Stomach (tissue), 9 donors: Measurements from ENCODE around the gene C4orf54. TPM values are rescaled to one million over a fixed set of nuclear protein-coding genes. Genes with fewer than 3 reads are reported as not detected.

ENCODE experiments used
- DNase-seq, 2 donors: peaks; one replicate each; pipeline versions ENCODE4 v3.0.0 to v3.0.0-alpha.2; 2013 to 2019
- H3K27ac ChIP-seq, 5 donors: fragments of 200-600 bp in 4 of 5; sonication (generic) in 4 of 5; one replicate each; pipeline ENCODE4 v1.5.1; 2013 to 2019; ENCODE audit warnings: mild to moderate bottlenecking in 1 of 5, moderate library complexity in 1 of 5
- H3K27me3 ChIP-seq, 3 donors: fragments of 200-600 bp; sonication (generic); one replicate each; pipeline ENCODE4 v1.5.1; 2017 to 2019; ENCODE audit warnings: mixed run types in 1 of 3
- H3K36me3 ChIP-seq, 4 donors: fragments of 200-600 bp; sonication (generic); 1 replicate in 3 of 4; 2 replicates in 1 of 4; pipeline ENCODE4 v1.5.1; 2016 to 2019
- H3K4me1 ChIP-seq, 4 donors: fragments of 200-600 bp; sonication (generic); one replicate each; pipeline ENCODE4 v1.5.1; 2016 to 2019
- H3K4me3 ChIP-seq, 4 donors: fragments of 200-600 bp; sonication (generic) in 3 of 4; one replicate each; pipeline ENCODE4 v1.5.1; 2016 to 2019; ENCODE audit warnings: mild to moderate bottlenecking in 1 of 4
- H3K9me3 ChIP-seq, 4 donors: fragments of 200-600 bp; sonication (generic); one replicate each; pipeline ENCODE4 v1.5.1; 2016 to 2019
- EP300 ChIP-seq: sonication (generic); formaldehyde crosslinking; IDR thresholded peaks from one replicate; pipeline ENCODE4 v1.6.1; 2017; ENCODE audit warnings: antibody characterized with exemption
- POLR2A ChIP-seq, 4 donors: fragments of 450-650 bp; IDR thresholded peaks; one replicate each; pipeline ENCODE4 v1.6.1; 2016; ENCODE audit warnings: antibody characterized with exemption in 4 of 4, control low read depth in 2 of 4, mild to moderate bottlenecking in 1 of 4, moderate library complexity in 1 of 4
- POLR2AphosphoS5 ChIP-seq, 3 donors: sonication (generic); formaldehyde crosslinking; IDR thresholded peaks; one replicate each; pipeline ENCODE4 v1.6.1; 2016; ENCODE audit warnings: antibody characterized with exemption in 3 of 3
- whole genome bisulfite sequencing, 5 donors: extraction: QIAGEN DNeasy Blood & Tissue Kit in 3 of 5; methylation state at CpG; one replicate each; pipeline versions ENCODE4 v1.1.5 to v1.1.7; 2013 to 2018; 5-methylcytosine and 5-hydroxymethylcytosine counted together
- intact Hi-C: fragments of 100-400 bp; cut with DNase I; formaldehyde crosslinking; loops from one replicate; pipeline ENCODE4 v1.15.1; 2023; ENCODE audit warnings: low total_unique reads
- polyA plus RNA-seq, 3 donors: library from polyadenylated mRNA; stranded (reverse); fragments of 200-250 nt; gene quantifications; one replicate each; pipeline ENCODE4 v1.2.3, GENCODE V29; 2013
- total RNA-seq, 5 donors: library from RNA; depleted of rRNA; stranded (reverse); fragments of >200 nt; gene quantifications; one replicate each; pipeline versions ENCODE4 v1.1.0 to v1.2.3, GENCODE V29; 2014 to 2016
- TF ChIP-seq, protein P1 (sequence below), 7 experiments: fragments of 450-650 bp in 4 of 7; fragments of 200-600 bp in 3 of 7; sonication (generic) in 3 of 7; IDR thresholded peaks; one replicate each; pipeline ENCODE4 v1.5.1; 2016 to 2019; ENCODE audit warnings: antibody characterized with exemption in 7 of 7, control low read depth in 2 of 7, mild to moderate bottlenecking in 1 of 7
- donor health status: healthy with polysubstance abuse.
- donor health status: Bipolar disorder and iron deficiency.
- donor health status: healthy.

The C4orf54 gene
- total and polyA plus RNA-seq, 8 donors = under 0.01 to 0.15 TPM; not detected in 6

DNA sequence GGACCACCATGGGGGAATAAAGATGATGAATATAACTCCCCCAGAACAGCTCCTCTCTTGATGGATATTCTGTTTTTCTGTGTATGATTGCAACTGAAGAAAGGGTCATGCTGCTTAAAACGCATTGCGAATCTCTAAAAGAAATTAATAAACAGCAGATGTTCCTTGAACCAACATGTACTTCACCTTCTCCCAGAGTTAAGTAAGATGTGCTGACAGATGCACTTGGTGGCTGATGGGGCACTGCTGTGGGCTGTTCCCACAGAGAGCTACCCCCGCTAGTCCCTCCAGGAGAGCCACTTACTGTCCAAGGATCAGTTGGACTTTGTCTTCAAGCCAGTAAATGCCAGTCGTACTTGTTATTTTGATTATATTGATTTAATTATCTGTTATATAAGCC, 26.3 kb upstream of the C4orf54 start:
- DNase-seq = no peak
- Histone ChIP-seq H3K4me3 (no peak overlapping the region), H3K27ac (no peak overlapping the region), H3K36me3 (no peaks in the 10 kb centered on the region), H3K9me3 (no peaks in the 10 kb centered on the region), H3K4me1 (no peaks in the 10 kb centered on the region), H3K27me3 (no peaks in the 10 kb centered on the region)
- intact Hi-C loops = no loop called here
- TF ChIP-seq, protein P1, sequence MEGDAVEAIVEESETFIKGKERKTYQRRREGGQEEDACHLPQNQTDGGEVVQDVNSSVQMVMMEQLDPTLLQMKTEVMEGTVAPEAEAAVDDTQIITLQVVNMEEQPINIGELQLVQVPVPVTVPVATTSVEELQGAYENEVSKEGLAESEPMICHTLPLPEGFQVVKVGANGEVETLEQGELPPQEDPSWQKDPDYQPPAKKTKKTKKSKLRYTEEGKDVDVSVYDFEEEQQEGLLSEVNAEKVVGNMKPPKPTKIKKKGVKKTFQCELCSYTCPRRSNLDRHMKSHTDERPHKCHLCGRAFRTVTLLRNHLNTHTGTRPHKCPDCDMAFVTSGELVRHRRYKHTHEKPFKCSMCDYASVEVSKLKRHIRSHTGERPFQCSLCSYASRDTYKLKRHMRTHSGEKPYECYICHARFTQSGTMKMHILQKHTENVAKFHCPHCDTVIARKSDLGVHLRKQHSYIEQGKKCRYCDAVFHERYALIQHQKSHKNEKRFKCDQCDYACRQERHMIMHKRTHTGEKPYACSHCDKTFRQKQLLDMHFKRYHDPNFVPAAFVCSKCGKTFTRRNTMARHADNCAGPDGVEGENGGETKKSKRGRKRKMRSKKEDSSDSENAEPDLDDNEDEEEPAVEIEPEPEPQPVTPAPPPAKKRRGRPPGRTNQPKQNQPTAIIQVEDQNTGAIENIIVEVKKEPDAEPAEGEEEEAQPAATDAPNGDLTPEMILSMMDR (IDR thresholded peaks at IDR 0.05) = no peak
- TF ChIP-seq POLR2A (IDR thresholded peaks at IDR 0.05) (no peak), EP300 (no peak), POLR2AphosphoS5 (IDR thresholded peaks at IDR 0.05) (no peak)
- WGBS, 5 donors = 67 to 90% (median 86%) methylated on average over 4 of the region's 4 CpGs

DNA sequence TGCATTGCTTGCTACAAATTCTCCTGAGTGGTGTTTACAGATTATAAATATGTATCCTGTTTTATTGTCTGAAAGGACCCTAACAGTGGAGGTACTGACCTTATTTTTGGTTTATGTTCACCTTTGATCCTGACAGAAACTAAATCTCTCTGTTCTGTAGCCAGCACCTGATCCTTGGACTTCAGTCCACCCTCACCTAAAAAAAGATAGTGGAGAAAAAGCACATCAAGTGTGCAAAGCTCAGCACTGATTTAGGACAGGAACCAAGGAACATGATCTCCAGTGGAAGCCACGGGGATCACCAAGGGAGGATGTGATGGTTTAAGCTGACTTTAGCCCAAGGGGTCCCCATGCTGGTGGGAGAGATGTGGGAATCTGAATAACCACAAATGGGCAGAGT, 22.3 kb upstream of the C4orf54 start:
- H3K4me1 ChIP-seq = no peaks in the 10 kb centered on the region
- H3K36me3 ChIP-seq = no peaks in the 10 kb centered on the region
- no peak overlapping the region for H3K27ac ChIP-seq
- TF ChIP-seq POLR2A (IDR thresholded peaks at IDR 0.05) (no peak), POLR2AphosphoS5 (IDR thresholded peaks at IDR 0.05) (no peak), EP300 (no peak)
- TF ChIP-seq, protein P1 (IDR thresholded peaks at IDR 0.05) = no peak
- no peaks in the 10 kb centered on the region for H3K27me3 ChIP-seq
- no peak for DNase-seq
- no peaks in the 10 kb centered on the region for H3K9me3 ChIP-seq
- WGBS, 5 donors = 67 to 84% (median 82%) methylated on average over 1 of the region's 1 CpG
- no peak overlapping the region for H3K4me3 ChIP-seq
- intact Hi-C loops = no loop called here

DNA sequence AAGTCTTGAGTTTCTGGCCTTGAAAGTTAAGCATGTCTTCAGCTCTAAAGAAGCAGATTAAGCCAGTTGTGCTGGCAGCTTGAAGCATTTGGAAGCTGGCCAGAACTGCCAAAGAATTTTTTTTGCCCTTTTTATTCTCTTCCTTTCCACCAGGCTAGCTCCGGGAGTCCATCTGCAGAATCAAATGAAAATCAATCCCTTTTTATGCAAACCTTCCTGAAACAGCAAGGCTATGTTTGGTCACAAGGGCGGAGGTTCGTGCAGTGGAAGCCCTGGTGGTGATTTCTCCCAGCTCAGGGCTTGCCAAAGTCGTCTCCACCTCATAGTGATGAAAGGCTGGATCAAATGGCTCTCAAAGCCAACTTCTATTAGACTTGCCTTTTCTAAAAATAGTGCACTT, 21.6 kb upstream of the C4orf54 start:
- Histone ChIP-seq H3K4me3 (no peak overlapping the region), H3K36me3 (no peaks in the 10 kb centered on the region), H3K4me1 (no peaks in the 10 kb centered on the region), H3K27me3 (no peaks in the 10 kb centered on the region), H3K27ac (no peak overlapping the region), H3K9me3 (no peaks in the 10 kb centered on the region)
- WGBS, 5 donors = 8 to 20% (median 14%) methylated on average over 4 of the region's 4 CpGs
- intact Hi-C loops = no loop called here
- TF ChIP-seq, protein P1 (IDR thresholded peaks at IDR 0.05) = no peak
- TF ChIP-seq POLR2AphosphoS5 (IDR thresholded peaks at IDR 0.05) (no peak), EP300 (no peak), POLR2A (IDR thresholded peaks at IDR 0.05) (no peak)
- DNase-seq = peak in 1 of 2 donors; percentile 34

DNA sequence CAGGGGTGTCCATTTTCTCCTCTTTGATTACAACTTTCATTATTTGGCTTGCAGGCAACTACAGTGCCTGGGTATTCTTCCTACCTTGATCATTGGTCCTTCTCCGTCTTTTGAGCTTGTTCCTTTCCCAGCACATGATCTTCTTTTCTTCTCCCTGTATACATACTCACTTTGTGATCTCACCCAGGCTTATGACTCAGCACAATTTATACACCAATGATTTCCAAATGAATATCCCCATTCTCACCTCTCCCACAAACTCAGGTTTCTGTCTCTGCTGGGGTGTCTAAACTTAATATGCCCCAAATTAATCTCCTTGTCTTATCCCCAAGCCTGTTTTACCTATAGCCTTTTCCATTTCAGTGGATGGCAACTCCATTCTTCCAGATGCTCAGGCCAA, 19.5 kb upstream of the C4orf54 start:
- Histone ChIP-seq H3K27ac (no peak overlapping the region), H3K36me3 (no peaks in the 10 kb centered on the region), H3K4me3 (no peak overlapping the region), H3K9me3 (peaks cover 0 to 19% (median 11%) of the 10 kb centered on the region in 4 donors), H3K27me3 (no peaks in the 10 kb centered on the region), H3K4me1 (no peaks in the 10 kb centered on the region)
- 74 to 88% (median 82%) methylated on average over 1 of the region's 1 CpG for WGBS, 5 donors
- TF ChIP-seq POLR2A (IDR thresholded peaks at IDR 0.05) = no peak
- TF ChIP-seq, protein P1 (IDR thresholded peaks at IDR 0.05) = no peak
- no peak for TF ChIP-seq EP300
- TF ChIP-seq POLR2AphosphoS5 (IDR thresholded peaks at IDR 0.05) = no peak
- intact Hi-C loops = no loop called here
- DNase-seq = no peak
